ENCODE measurements around the gene LCP1. TPM values are rescaled to one million over a fixed set of nuclear protein-coding genes. Genes with fewer than 3 reads are reported as not detected.

The LCP1 gene
- polyA plus RNA-seq, 1 of the 3 experiments (the other 2 are of a cell fraction), result 0.03 TPM

- TF ChIP-seq IRF3 (IDR thresholded peaks at IDR 0.05; ENCODE audit: low read depth, low read length), result no peak
- TF ChIP-seq PBX3 (IDR thresholded peaks at IDR 0.05), result no peak
- no peak for TF ChIP-seq CHD2 (IDR thresholded peaks at IDR 0.05; ENCODE audit: low read length, partially characterized antibody)
- no peak for TF ChIP-seq MEF2A (IDR thresholded peaks at IDR 0.05; ENCODE audit: borderline replicate concordance, low read depth)
- TF ChIP-seq USF2 (IDR thresholded peaks at IDR 0.05; ENCODE audit: borderline replicate concordance, low read depth, low read length), result no peak
- no peak for TF ChIP-seq TEAD4 (IDR thresholded peaks at IDR 0.05; ENCODE audit: borderline replicate concordance, insufficient read depth)
- no peak for TF ChIP-seq ZBTB33 (IDR thresholded peaks at IDR 0.05; ENCODE audit: borderline replicate concordance, low read depth)
- no peak for TF ChIP-seq YY1 (IDR thresholded peaks at IDR 0.05; ENCODE audit: low read depth)
- TF ChIP-seq ELF1 (IDR thresholded peaks at IDR 0.05), result no peak
- no peak for TF ChIP-seq NFIC (IDR thresholded peaks at IDR 0.05; ENCODE audit: borderline replicate concordance)
- no peak for TF ChIP-seq MAX (IDR thresholded peaks at IDR 0.05; ENCODE audit: low read depth)
- no peak for TF ChIP-seq USF1 (IDR thresholded peaks at IDR 0.05; ENCODE audit: borderline replicate concordance, low read depth)
Measured at GRCh38 chr13:46197299-46198048, 15.5 kb upstream of the LCP1 start (continued).

GRCh38 chr13:46195016-46195415 is 13.0 kb upstream of the LCP1 start:
- no peak for TF ChIP-seq IRF3 (IDR thresholded peaks at IDR 0.05; ENCODE audit: low read depth, low read length)
- no peak for TF ChIP-seq GABPA (IDR thresholded peaks at IDR 0.05; ENCODE audit: low read depth)
- no peak for TF ChIP-seq ELF1 (IDR thresholded peaks at IDR 0.05)
- TF ChIP-seq MEF2A (IDR thresholded peaks at IDR 0.05; ENCODE audit: borderline replicate concordance, low read depth), result no peak
- TF ChIP-seq SIN3A (IDR thresholded peaks at IDR 0.05; ENCODE audit: borderline replicate concordance, low read depth, low read length), result no peak
- no peak for TF ChIP-seq PBX3 (IDR thresholded peaks at IDR 0.05)
- H3K27ac ChIP-seq (ENCODE audit: low read depth in 2 of 2, low read length in 1 of 2), result no peak overlapping the region
- H4K20me1 ChIP-seq (ENCODE audit: insufficient read depth), result no peaks in the 10 kb centered on the region
- no peaks in the 10 kb centered on the region for H3K27me3 ChIP-seq (ENCODE audit: insufficient read depth)
- H3K79me2 ChIP-seq (ENCODE audit: insufficient read depth), result no peaks in the 10 kb centered on the region
- no peaks in the 10 kb centered on the region for H3K9me3 ChIP-seq
- ChIA-PET POLR2A (no interaction called here), CTCF (no interaction called here)
- no peak overlapping the region for H3K4me3 ChIP-seq (ENCODE audit: low read depth in 2 of 2, low read length in 1 of 2)
- H3K4me1 ChIP-seq (ENCODE audit: control insufficient read depth in 1 of 2, insufficient read depth in 2 of 2, low read depth in 1 of 2, low read length in 1 of 2), result no peaks in the 10 kb centered on the region
- 84% methylated on average over 1 of the region's 1 CpG for WGBS (ENCODE audit: low lambda C conversion rate)
- no peak overlapping the region for H3K9ac ChIP-seq
- no peaks in the 10 kb centered on the region for H3K9me2 ChIP-seq
- no peak overlapping the region for H2AFZ ChIP-seq (ENCODE audit: low read depth)
- H3F3A ChIP-seq (replicated peaks; ENCODE audit: insufficient read depth), result no peaks in the 10 kb centered on the region
- no peak for DNase-seq
- no peak overlapping the region for H3K4me2 ChIP-seq
- H3K36me3 ChIP-seq (replicated peaks in 1 of 2; ENCODE audit: control insufficient read depth in 1 of 2, insufficient read depth in 2 of 2, low read length in 1 of 2), result no peaks in the 10 kb centered on the region
